Islet of Langerhans (tissue), 1 donor: ENCODE results near the gene GALM.
"Not testable (repeated sequence)": the region's sequence is repeated elsewhere in the genome, so short reads cannot be mapped to it uniquely, and the experiment has no call there.

Source experiments
- FAIRE-seq: peaks from one replicate; lab custom pipeline; 2011; peaks lifted over from hg19 to GRCh38; lab: Jason Lieb, UNC

The GALM gene

DNA sequence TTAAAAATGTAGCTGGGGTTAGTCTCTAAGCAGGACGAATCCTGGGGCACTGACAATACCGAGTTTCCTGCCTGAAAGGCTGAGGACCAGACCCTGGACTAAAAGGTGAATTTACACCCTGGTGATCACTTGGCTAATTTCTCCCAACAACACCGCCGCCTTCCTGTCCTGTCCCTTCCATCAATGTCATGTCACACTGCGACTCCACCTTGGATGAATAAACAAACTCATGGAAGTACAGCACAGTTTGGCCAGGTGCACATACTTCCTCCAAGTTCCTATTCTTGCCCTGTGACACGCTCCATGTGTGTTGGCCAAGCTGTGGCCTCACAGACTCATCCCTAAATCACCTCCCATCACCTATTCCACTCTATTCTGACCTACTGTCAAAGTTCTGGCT is 15.9 kb upstream of the GALM start:
- FAIRE-seq: no peak

DNA sequence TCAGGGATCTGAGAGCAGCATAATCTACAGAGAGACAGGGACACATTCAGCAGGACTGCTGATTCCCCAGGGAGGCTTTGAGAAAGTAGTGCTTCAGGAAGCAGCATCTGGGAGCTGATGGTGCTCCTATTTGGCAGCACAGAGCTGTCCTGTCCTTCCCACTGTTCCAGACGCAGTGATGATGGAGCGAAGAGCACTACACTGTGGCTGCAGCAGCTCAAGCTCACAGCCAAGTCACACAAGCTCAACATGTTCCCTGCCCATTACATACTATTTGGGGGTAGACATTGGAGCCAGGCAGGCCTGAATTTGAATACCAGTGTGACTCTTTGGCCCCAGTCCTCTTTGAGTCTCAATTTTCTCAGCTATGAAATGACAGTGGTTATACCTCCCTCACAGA is 15.2 kb upstream of the GALM start:
- FAIRE-seq: no peak

DNA sequence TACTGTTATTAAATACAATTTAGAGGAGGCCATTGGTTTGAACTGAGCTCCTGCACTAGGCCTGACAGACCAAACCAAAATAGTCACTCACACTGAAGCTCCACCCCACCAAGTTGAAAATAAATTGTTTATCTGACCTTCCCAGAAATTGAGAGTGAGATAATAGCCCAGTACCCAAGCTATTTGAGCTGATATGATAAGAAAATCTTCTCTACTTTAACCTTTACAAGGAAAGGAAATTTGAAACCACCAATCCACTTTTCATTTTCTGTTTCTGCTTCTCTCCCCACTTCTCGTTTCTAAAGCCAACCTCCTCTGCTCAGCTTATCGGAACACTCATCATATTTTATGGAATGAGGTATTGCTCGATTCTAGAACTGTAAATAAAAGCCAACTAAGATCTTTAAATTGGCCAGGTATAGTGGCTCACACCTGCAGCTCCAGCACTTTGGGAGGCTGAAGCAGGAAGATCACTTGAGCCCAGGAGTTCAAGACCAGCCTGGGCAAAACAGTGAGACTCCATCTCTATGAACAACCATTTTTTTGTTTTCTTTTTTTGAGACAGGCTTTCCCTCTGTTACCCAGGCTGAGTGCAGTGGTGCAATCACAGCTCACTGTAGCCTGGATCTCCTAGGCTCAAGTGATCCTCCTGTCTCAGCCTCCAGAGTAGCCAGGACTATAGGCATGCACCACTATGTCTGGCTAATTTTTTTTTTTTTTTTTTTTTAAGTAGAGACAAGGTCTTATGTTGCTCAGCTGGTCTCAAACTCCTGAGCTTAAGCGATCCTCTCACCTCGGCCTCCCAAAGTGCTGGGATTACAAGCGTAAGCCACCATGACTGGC is 13.3 kb upstream of the GALM start:
- FAIRE-seq: no peak

DNA sequence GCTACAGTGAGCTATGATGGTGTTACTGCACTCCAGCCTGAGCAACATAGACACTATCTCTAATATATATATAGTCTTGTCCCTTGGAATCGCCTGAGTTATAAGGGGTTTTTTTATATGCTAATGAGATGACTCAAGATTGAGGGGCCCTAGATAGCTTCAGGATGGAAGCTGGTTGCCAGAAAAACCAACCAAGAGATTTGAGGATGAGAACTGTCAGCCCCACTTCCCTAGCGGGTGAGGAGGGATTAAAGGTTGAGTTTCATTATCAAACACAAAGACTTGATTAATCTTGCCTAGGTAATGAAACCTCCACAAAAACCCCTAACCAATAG is 12.6 kb upstream of the GALM start:
- FAIRE-seq: no peak

DNA sequence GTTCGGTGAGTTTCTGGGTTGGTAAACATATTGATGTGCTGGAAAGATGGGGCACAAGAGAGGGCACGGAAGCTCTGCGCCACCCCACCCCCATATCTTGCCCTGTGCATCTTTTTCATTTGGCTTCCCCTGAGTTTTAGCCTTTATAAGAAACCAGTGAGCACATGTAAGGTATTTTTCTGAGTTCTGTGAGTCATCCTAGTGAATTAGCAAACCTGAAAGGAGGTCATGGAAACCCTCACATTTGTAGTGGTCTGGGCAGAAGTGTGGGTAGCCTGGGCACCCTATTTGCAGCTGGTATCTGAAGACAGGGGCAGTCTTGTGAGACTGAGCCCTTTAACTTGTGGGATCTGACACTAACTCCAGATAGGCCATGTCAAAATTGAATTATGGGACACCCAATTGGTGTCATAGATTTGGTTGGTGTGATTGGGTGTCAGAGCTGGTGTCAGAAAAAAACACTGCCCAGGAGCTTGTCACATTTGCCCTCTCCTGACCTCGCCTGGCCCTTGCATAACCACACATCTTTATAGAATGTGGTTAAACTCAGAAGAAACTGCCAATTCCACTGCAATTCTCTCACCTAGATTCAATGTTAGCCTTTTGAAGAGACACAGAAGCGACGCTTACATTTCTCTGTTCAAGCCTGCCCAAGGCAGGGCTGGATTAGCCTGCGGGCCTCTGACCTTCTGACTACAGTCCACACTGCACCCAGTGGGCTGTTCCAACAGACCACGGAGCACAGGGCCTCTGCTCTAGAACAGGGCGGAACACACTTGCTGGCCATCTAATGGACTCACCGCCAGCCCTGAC is 12.0 kb upstream of the GALM start:
- FAIRE-seq: no peak

DNA sequence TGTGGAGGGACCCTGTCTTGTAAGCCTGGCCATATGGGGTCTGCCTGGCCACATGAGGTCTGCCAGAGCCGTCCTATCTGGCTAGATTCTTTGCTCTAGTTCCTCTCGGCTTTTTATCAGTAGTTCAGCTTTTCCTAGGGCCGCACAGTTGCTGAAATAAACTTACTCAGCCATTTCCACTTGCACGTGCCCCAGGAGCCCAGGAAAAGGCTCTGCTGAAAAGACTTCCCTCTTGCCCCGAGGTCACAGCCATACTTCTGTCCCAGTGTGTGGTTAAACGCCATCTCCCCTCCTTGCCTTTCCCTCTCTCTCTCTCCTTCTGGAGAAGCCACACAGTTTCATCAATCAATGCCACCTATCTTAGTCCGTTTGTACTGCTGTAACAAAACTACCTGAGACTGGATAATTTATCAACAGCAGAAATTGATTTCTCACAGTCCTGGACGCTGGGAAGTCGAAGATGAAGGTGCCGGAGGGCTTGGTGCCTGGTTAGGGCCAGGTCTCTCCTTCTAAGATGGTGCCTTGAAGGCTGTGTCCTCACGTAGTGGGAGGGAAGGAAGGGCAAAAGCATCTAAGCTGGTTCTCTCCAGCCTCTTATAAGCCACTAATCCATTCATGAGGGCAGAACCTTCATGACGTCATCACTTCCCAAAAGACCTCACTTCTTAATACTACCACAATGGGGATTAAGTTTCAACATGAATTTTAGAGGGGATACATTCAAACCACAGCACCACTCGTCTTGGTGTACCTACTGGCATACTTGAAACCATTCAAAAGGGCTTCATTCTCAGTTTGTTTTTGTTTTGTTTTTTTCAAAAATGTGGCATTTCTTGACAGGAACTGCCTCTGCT is 11.2 kb upstream of the GALM start:
- no peak for FAIRE-seq

DNA sequence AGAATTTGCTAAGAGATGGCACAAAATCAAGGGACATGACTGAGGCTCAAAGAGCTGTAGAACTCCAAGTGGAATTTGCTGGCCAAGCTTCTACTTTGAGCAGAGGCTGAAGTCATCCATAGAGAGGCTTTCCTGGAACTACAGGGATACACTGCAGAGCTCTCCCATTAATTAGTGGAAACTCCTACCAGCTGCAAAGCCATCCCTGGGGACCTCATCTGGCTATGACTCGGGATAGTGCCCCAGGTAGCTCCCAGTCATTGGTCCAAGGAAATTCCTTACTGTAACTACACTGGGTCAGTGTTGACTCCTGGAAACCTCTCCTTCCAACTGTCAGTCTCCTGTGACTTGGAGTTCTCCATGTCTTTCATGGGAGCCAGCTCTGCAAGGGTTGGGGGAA is 10.5 kb upstream of the GALM start:
- no peak for FAIRE-seq

DNA sequence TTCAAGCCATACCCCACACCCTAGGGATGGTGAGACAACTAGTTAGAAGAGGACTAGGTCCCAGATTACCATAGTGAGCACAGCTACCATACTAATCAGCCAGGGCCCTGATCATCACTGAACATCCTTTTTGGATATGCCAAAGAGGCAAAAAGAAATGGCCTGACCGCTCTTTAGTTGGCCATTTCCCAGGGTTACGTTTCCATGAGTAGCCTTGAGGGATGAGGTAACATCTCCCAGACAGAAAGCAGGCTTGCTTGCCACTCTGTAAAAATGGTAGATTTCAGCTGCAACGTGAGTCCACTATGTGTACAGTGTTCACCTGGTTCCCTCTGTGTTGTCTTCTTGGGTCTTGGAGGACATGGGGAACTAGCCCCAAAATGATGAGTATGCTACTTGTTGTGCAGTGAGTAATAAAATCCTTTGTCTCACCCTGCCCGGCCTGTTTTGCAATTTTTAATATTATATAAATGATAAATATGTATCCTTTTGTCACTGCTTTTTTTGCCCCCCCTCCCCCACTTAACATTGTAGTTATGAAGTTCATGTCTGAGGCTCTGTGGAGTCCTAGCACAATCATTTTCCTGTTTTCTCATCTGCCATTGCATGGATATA is 8.9 kb upstream of the GALM start:
- FAIRE-seq: no peak

DNA sequence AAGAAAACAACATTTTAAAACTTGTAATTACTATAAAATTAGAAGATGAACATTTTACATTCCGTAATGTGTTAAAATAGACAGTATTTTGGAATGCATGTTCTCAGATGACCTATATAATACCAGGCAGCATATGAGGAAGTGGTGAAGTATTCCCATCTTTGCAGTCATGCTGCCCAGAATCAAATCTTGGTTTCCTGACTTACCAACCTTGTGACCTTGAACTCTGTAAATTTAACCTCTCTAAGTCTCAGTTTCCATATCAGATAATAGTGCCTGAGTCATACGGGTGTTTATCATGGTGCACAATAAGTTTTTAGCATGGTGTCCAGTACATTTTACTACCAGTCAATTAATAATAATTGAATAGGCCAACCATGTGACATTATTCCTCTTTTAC is 7.3 kb upstream of the GALM start:
- FAIRE-seq: no peak

DNA sequence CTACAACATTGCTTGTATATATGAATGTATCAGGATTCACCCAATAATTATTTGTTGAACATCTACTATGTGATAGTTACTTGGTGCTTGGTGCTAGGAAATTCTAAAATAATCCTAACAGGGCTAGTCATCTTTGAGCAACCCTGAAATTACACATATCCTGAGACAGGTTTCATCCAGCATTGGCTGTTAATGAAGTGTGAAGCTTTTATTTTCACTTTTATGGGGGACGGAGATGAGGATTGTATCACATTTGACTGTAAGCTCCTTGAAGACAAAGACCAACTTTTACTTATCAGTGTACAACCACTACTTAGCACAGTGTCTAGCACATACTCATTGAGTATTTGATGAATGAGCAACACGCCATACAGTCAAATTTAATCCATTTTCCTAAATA is 6.8 kb upstream of the GALM start:
- FAIRE-seq: no peak

DNA sequence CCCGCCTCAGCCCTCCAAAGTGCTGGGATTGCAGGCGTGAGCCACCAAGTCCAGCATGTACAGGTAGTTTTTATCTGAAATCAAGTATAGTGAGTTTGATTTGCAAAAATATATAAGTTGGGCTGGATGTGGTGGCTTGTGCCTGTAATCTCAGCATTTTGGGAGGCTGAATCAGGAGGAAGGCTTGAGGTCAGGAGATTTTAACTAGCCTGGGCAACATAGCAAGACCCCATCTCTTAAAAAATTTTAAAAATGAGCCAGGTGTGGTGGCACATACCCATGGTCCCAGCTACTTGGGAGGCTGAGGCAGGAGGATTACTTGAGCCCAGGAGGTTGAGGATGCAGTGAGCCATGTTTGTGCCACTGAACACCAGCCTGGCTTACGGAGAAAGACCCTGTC is 5.6 kb upstream of the GALM start:
- FAIRE-seq: no peak

DNA sequence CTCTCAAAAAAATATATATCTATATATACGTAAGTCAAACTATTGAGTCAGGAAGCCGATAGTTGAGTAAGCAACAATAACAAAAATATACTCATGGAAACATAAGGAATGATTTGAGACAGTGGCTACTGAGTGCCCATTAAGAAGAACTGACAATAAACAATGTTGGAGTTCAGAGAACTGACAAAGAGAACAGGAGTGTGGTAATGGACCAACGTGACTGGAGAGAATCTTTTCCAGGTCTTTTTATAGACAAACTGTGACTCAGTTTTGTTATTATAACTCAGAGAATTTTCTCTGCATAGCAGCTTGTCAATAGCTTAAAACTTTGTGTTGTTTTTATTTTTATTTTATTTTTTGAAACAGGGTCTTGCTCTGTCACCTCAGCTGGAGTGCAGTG is 4.6 kb upstream of the GALM start:
- no peak for FAIRE-seq

DNA sequence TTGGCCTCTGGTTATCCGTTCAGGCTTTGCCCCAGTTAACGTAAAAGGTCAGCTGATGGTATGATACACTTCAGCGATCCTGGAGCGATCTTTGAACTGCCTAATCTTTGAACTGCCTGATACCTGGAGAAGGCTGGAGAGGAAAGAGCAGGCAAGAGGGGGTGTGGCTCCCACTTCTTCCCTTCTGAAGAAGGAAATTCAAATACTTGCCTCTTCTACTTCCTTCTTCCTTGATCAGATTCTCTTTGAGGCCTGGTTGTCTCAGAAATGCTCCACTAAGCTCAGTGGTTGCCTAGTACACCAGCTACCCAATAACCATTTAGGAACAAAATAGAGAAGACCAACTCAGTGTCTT is 619 bp downstream of the GALM start:
- no peak for FAIRE-seq

DNA sequence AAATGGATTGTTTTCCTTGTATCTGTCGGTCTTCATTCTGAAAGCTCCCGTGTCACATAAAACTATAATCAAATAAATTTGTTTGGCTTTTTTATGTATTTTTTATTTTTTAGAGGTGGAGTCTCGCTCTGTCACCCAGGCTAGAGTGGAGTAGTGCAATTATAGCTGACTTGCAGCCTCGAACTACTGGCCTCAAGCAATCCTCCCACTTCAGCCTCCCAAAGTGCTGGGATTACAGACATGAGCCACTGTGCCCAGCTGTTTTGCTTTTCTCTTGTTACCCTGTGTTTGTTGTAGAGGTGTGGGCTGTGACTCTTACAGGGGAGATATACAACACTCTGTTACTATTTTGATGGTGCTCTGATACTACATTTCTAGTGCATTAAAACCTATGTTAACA is 2.2 kb downstream of the GALM start:
- no peak for FAIRE-seq

DNA sequence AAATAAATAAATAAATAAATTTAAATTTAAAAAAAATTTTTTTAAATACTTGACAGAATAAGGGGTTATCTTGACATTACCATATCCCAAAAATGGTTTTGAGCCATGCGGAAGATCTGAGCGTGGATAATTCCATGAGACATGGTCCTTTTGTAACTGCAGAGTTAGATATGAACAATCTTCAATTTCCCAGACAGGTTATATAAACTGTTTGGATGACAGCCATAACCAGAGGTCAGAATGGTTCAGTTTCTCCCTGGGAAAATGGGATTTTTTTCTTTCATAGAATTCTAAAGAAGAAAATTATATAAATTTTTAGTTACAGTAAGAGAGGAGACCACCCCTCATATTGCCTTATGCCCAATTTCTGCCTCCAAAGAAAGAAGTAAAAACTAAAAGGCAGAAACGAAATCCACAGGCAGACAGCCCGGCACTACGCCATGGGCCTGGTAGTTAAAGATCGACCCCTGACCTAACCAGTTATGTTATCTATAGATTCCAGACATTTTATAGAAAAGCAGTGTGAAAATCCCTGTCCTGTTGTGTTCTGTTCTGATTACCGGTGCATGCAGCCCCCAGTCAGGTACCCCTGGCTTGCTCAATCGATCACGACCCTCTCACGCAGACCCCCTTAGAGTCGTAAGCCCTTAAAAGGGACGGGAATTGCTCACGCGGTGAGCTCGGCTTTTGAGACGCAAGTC is 3.0 kb downstream of the GALM start:
- no peak for FAIRE-seq

DNA sequence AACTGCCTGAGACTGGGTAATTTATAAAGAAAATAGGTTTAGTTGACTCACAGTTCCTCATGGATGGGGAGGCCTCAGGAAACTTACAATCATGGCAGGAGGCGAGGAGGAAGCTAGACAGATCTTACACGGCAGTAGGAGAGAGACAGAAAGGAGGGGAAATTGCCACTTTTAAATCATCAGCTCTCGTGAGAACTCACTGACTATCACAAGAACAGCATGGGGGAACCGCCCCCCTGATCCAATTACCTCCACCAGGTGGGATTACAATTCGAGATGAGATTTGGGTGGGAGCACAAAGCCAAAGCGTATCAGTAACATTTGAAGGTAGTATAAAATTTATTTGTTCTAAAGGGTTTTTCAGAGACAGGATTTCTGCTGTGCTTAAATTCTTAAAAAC is 5.4 kb downstream of the GALM start:
- FAIRE-seq: no peak

DNA sequence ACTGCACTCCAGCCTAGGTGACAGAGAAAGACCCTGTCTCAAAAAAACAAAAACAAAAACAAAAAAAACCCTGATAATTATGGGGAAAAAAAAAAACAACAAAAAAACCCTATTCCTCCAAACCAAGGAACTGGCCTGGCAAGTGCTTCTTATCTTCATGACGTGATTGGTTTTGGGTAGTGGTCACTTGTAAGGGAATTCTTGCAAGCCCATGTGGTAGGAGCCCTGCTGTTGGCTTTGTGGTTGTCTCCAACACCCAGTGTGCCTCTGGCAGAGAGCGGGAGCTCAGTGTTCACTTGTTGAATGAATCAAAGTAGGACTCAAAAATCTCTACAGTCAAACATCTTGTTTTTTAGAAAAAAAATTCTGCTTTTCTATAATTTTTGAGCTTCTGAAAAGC is 6.0 kb downstream of the GALM start:
- FAIRE-seq: no peak

DNA sequence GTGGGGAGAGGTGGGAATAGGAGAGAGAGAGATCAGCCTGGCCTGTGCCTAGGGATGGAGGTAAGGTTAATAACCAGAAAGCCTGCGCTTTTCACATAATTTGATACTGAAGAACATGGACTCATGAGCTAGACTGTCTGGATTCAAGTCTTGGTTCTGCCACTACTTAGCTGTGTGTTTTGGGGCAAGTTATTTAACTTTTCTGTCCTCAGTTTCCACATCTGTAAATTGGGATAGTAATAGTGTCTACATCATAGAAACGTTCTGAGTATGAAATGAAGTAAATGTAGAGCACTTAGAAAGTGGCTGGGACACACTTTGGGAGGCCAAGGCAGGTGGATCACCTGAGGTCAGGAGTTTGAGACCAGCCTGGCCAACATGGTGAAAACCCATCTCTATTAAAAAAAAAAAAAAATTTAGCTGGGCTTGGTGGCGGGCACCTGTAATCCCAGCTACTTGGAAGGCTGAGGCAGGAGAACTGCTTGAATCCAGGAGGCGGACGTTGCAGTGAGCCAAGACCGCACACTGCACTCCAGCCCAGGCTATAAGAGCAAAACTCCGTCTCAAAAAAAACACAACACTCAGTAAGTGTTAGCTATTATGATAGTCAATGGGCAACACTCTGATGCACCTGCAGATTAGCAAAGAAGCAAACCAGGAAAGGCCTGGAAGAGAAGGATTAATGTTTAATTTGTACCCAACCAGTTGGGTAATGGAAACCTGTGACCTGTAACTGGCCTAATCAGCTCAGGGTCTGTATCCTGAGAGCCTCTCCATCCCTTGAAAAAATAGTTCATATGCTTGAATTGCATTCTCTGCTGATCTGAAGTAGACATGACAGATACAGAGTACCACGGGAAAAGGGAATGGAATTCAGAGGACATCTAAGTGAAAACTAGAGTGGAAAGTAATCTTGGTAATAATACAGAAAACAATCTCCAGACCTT is 6.8 kb downstream of the GALM start:
- no peak for FAIRE-seq

DNA sequence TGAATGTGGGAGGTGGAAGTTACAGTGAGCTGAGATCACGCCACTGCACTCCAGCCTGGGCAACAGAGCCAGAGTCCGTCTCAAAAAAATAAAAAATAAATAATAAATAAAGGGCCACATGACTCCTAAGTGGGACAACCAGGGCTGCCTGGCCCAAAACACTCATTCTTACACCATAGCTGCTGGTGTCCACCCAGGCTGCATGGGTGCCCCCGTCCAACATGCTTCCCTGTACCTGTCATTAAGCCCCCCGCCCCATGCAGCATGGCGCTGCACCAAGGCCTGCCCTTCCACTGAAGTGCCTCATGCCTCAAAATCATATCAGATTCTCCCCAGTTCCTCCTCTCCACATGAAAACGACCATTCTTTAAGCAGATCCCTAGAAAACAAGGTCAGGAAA is 10.8 kb downstream of the GALM start:
- FAIRE-seq: no peak

DNA sequence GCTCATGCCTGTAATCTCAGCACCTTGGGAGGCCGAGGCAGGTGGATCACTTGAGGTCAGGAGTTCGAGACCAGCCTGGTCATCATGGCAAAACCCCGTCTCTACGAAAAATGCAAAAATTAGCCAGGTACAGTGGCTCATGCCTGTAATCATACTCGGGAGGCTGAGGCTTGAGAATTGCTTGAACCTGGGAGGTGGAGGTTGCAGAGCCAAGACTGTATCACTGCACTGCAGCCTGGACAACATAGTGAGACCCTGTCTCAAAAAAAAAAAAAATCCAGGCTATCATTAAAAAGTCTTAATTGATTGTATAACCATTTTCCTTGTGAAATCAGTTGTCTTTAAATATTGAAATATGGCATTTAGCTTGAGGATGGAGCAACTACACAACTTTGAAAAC is 15.0 kb downstream of the GALM start:
- FAIRE-seq: not testable (repeated sequence)
